PFSK-1 (cell line): ENCODE measurements around the gene STXBP5. TPM values are rescaled to one million over a fixed set of nuclear protein-coding genes. Genes with fewer than 3 reads are reported as not detected.

ENCODE experiments used
- FOXP2 ChIP-seq: optimal IDR thresholded peaks from 2 replicates; pipeline ENCODE3; 2011; ENCODE audit warnings: borderline replicate concordance, control low read depth, inconsistent platforms; ENCODE audit not compliant: insufficient read depth; ENCODE audit errors: extremely low read length, extremely low read depth
- POLR2AphosphoS5 ChIP-seq: IDR thresholded peaks from 2 replicates; pipeline ENCODE4 v1.6.1; 2012; ENCODE audit warnings: low read depth, mild to moderate bottlenecking, control low read depth, low read length, moderate library complexity
- SIN3A ChIP-seq: IDR thresholded peaks from 2 replicates; pipeline ENCODE4 v1.6.1; 2012; ENCODE audit warnings: mild to moderate bottlenecking, low read length, moderate library complexity, borderline replicate concordance; ENCODE audit not compliant: insufficient read depth
- TAF1 ChIP-seq: IDR thresholded peaks from 2 replicates; pipeline ENCODE4 v1.6.1; 2012; ENCODE audit warnings: low read length, control low read depth, borderline replicate concordance; ENCODE audit not compliant: insufficient read depth
- polyA plus RNA-seq: library from polyadenylated mRNA; unstranded; fragments of >200 nt; gene quantifications from one replicate; pipeline ENCODE4 v1.2.1, GENCODE V29; 2012; ENCODE audit warnings: low read depth, missing spikeins; ENCODE audit not compliant: insufficient read length
- TF ChIP-seq, protein P1 (sequence below), 2 experiments: IDR thresholded peaks; 2 replicates each; pipeline versions ENCODE4 v1.6.1 to v1.8.0; 2011 to 2012; ENCODE audit warnings: low read depth in 2 of 2, low read length in 2 of 2, control low read depth in 1 of 2, inconsistent platforms in 1 of 2, mild to moderate bottlenecking in 1 of 2, moderate library complexity in 1 of 2; ENCODE audit not compliant: insufficient read depth in 1 of 2

The STXBP5 gene
- 11.6 TPM for polyA plus RNA-seq

DNA sequence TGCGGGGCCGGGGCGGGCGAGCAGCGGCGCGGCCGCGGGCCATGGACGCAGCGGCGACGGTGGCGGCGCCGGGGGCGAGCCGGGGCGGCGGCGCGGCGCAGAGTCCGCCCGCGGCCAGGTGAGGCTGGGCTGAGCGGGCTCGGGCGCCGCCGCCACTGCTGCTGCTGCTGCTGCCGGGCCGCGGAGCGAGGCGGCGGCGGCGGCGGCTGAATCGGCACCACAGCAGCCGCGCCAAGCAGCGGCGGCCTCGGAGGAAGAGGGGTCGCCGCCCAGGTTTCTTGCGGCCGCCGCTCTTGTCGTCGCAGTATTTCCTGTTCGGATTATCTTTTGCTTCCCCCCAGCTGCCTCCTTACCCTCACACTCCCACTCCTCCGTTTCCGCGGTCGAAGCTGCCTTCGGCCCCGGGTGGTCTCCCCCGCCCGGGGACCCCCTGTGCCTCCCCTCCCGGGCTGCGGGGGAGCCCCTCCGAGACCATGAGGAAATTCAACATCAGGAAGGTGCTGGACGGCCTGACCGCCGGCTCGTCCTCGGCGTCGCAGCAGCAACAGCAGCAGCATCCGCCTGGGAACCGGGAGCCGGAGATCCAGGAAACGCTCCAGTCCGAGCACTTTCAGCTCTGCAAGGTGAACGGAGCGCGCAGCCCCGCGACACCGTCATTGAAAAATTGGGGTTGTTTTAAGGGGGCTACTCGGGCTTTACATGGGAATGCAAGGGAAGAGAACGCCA, at the start of gene STXBP5:
TSS of gene STXBP5 (plus strand) at position 358 of the 726 bp plus-strand sequence. CDS start at position 474, 116 bp downstream.
- TF ChIP-seq TAF1 = peak; percentile 2; the same call in 1 of the 2 replicates
- TF ChIP-seq, protein P1, sequence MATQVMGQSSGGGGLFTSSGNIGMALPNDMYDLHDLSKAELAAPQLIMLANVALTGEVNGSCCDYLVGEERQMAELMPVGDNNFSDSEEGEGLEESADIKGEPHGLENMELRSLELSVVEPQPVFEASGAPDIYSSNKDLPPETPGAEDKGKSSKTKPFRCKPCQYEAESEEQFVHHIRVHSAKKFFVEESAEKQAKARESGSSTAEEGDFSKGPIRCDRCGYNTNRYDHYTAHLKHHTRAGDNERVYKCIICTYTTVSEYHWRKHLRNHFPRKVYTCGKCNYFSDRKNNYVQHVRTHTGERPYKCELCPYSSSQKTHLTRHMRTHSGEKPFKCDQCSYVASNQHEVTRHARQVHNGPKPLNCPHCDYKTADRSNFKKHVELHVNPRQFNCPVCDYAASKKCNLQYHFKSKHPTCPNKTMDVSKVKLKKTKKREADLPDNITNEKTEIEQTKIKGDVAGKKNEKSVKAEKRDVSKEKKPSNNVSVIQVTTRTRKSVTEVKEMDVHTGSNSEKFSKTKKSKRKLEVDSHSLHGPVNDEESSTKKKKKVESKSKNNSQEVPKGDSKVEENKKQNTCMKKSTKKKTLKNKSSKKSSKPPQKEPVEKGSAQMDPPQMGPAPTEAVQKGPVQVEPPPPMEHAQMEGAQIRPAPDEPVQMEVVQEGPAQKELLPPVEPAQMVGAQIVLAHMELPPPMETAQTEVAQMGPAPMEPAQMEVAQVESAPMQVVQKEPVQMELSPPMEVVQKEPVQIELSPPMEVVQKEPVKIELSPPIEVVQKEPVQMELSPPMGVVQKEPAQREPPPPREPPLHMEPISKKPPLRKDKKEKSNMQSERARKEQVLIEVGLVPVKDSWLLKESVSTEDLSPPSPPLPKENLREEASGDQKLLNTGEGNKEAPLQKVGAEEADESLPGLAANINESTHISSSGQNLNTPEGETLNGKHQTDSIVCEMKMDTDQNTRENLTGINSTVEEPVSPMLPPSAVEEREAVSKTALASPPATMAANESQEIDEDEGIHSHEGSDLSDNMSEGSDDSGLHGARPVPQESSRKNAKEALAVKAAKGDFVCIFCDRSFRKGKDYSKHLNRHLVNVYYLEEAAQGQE (IDR thresholded peaks at IDR 0.05; ENCODE audit: insufficient read depth in 1 of 2, low read depth in 2 of 2, low read length in 2 of 2) = 0 out of 4 replicates have a peak, but pooled peaks have one; percentile 6 to 7
- no peak for TF ChIP-seq SIN3A
- no peak for TF ChIP-seq FOXP2

DNA sequence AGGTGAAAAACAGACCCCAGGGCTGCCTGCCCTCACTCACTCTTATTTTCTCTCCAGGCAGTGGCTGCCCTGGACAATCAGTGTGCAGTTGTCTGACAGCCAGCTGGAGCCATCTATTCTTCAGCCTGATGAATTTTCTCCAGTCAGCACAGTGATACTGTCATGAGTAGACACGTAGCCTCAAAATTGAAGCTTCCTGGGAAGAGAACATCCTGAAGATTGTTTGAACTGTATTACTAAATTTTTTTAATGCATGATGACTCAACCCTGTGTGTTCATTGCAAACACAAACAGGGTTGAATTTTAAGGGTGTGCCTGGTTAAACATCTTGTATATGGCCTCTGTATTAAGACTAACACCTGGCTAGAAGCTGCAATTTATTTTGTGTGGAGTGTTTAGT, 49.8 kb upstream of the STXBP5 start:
- no peak for TF ChIP-seq TAF1
- TF ChIP-seq POLR2AphosphoS5 = no peak
- TF ChIP-seq SIN3A = no peak; the same call in 1 of the 2 replicates
- TF ChIP-seq, protein P1 (IDR thresholded peaks at IDR 0.05; ENCODE audit: insufficient read depth in 1 of 2, low read depth in 2 of 2, low read length in 2 of 2) = no peak
- no peak for TF ChIP-seq FOXP2

DNA sequence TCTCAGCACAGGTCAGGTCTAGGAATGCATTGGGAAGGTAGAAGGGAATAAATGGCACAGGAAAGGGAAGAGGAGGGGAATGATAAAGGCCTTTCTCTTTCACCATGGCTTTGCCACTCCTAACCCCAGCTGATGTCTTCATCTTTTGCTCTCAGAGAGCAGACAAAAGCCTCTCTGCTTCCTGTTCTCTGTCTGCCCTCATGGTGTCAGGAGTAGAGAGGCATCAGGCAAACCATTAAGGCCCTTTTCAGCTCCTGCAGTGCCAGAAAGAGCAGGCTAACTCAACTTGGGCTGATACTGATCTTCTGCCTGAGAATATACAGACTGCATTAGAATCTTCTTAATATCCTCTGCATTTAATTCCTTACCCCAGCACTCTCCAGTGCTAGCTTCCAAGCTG, 48.0 kb upstream of the STXBP5 start:
- no peak for TF ChIP-seq TAF1
- no peak for TF ChIP-seq FOXP2
- no peak for TF ChIP-seq POLR2AphosphoS5
- TF ChIP-seq SIN3A = no peak
- TF ChIP-seq, protein P1 (IDR thresholded peaks at IDR 0.05; ENCODE audit: insufficient read depth in 1 of 2, low read depth in 2 of 2, low read length in 2 of 2) = no peak

DNA sequence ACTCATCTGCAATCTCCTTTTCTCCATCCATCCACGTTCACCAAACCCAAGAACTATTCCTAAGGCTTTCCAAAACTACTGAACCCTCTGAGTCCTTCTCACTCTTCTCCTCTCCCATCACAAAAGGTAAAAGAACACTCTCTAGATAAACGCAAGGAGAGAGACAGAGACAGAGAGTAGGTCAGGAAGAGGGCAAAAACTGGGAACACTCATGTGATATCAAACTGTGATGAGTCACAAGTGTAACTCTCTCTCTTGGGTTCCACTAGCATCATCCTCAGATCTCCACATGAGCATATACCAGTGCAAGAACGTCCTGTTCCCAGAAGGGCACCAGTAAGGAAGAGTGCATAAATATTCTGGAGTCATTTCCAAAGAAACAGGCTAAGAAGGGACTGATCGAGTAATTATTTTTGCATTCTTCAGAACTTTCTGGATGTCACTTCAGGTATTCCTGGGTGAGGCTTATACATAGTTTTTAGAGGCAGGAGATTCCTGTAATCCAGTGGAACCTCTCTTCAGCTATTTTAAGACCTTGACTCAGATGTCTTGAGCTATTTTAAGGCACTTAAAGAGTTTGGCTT, 47.3 kb upstream of the STXBP5 start:
- TF ChIP-seq, protein P1 (IDR thresholded peaks at IDR 0.05; ENCODE audit: insufficient read depth in 1 of 2, low read depth in 2 of 2, low read length in 2 of 2) = no peak
- TF ChIP-seq FOXP2 (no peak), TAF1 (no peak)
